IPS-NIHi11 (cell line): ENCODE measurements around the gene SEMA4D.

ENCODE experiments used
- DNase-seq: peaks from one replicate; pipeline ENCODE4 v3.0.0; 2012; ENCODE audit warnings: mixed read lengths, low spot score

Gene SEMA4D

GRCh38 chr9:89500008-89500407 lies 2.1 kb upstream of the SEMA4D start:
- no peak for DNase-seq

- no peak for DNase-seq
These were observed 1.1 kb upstream of the SEMA4D start for GRCh38 chr9:89498852-89499480.

- peak; percentile 73 for DNase-seq
These were observed 503 bp downstream of the SEMA4D start for GRCh38 chr9:89497257-89497963.

- DNase-seq: no peak
These were observed 1.2 kb downstream of the SEMA4D start for GRCh38 chr9:89496645-89497256.

- DNase-seq: no peak
These were observed 1.9 kb downstream of the SEMA4D start for GRCh38 chr9:89495824-89496560.

- no peak for DNase-seq
These were observed 3.7 kb downstream of the SEMA4D start for GRCh38 chr9:89494199-89494598.

- no peak for DNase-seq
These were observed 4.2 kb downstream of the SEMA4D start for GRCh38 chr9:89493671-89494070.

GRCh38 chr9:89493181-89493580 lies 4.7 kb downstream of the SEMA4D start:
- DNase-seq: no peak

- no peak for DNase-seq
These were observed 5.3 kb downstream of the SEMA4D start for GRCh38 chr9:89492586-89492985.

- no peak for DNase-seq
These were observed 6.2 kb downstream of the SEMA4D start for GRCh38 chr9:89491694-89492093.

- DNase-seq: no peak
These were observed 8.1 kb downstream of the SEMA4D start for GRCh38 chr9:89489548-89490530.

- no peak for DNase-seq
These were observed 9.0 kb downstream of the SEMA4D start for GRCh38 chr9:89488936-89489335.

GRCh38 chr9:89488131-89488530 lies 9.8 kb downstream of the SEMA4D start:
- no peak for DNase-seq

GRCh38 chr9:89486681-89487080 lies 11.2 kb downstream of the SEMA4D start:
- no peak for DNase-seq

GRCh38 chr9:89484475-89485404 lies 13.2 kb downstream of the SEMA4D start:
- no peak for DNase-seq

- DNase-seq: no peak
These were observed 14.1 kb downstream of the SEMA4D start for GRCh38 chr9:89483592-89484474.

GRCh38 chr9:89482901-89483361 lies 15.0 kb downstream of the SEMA4D start:
- DNase-seq: no peak

GRCh38 chr9:89482056-89482851 lies 15.7 kb downstream of the SEMA4D start:
- no peak for DNase-seq
